HG03342 (cell line): ENCODE results near the gene SLC25A29.
A peak's percentile ranks its signal among the peaks of the same experiment; 100 is the strongest.
"Not testable (repeated sequence)": the region's sequence is repeated elsewhere in the genome, so short reads cannot be mapped to it uniquely, and the experiment has no call there.

Source experiments
- ATAC-seq: cut with Tn5 transposase; IDR thresholded peaks from one replicate; pipeline ENCODE4 v1.9.1; 2021; ENCODE audit warnings: mild to moderate bottlenecking, moderate library complexity; ENCODE audit not compliant: unreplicated experiment

The SLC25A29 gene

DNA sequence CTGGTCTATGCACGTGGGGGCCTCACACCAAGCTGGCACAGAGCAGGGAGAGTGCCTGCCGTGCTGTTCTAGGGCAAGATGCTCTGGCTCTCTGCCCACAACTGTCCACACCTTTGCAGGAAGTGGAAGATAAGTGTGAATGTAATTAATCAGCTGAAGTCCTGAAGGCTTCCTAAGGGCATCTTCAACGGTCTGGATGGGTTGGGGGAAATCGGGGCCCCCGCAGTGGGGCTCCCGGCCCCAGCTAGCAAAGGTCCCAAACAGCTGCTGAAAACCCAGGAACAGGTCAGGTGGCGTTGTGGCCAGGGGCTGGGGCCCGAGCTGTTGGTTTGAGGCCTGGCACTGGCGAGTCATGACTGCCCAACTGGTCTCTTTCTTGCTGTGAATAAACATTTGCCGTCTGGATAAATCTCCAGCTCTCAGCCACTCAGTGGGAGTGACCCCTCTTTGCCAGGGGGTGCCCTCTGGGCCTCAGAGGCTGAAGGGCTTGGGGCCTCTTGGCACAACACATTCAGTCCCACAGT is 6.7 kb upstream of the SLC25A29 start:
- ATAC-seq = no peak

DNA sequence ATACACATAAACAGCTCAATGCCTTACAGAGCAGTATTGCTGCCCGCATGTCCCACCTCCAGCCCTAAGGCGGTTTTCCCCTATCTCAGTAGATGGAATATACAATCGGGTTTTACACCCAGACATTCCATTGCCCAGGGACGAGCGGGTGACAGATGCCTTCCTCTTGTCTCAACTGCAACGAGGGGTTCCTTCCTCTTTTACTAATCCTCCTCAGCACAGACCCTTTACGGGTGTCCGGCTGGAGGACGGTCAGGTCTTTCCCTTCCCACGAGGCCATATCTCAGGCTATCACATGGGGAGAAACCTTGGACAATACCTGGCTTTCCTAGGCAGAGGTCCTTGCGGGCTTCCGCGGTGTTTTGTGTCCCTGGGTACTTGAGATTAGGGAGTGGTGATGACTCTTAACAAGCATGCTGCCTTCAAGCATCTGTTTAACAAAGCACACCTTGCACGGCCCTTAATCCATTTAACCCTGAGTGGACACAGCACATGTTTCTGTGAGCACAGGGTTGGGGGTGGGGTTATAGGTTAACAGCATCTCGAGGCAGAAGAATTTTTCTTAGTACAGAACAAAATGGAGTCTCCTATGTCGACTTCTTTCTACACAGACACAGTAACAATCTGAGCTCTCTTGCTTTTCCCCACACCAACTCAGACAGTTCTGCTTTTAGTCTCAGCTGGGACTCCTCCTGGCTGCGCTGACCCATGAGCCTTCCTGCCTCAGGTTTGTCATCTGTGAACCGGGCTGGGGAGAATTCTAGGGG is 6.0 kb upstream of the SLC25A29 start:
- ATAC-seq = not testable (repeated sequence)

DNA sequence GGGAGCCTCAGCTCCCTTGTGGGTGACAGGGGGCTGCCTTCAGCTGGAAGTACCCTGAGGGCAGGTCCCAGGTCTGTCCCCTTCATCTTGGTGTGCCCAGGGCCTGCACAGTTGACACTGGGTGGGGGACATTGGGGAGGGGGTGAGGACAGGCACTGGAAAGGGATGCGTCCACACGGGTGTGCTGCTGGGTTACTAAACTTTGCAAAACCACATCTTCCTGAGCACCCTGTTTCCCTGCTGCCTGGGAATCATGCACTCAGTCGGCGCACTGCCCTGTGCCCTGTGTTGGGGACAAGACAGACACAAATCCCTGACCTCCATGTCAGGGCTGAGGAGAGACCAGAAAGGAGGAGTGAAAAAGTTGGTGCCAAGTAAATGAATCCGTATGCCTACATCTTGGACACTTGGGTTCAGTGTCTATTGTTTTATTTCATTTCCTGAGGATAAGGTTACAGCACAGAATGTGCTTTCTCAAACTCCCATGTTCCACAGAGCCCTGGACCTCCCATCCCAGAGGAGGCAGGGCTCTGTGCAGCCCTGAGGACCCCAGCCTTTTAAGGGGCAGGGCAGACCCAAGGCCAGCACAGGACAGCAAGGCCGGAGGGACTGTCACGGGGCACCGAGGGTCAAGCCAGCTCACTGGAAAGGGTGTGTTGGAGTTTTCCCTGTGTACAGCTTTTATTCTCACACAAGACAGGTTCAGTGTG is 2.9 kb upstream of the SLC25A29 start:
- ATAC-seq = no peak

DNA sequence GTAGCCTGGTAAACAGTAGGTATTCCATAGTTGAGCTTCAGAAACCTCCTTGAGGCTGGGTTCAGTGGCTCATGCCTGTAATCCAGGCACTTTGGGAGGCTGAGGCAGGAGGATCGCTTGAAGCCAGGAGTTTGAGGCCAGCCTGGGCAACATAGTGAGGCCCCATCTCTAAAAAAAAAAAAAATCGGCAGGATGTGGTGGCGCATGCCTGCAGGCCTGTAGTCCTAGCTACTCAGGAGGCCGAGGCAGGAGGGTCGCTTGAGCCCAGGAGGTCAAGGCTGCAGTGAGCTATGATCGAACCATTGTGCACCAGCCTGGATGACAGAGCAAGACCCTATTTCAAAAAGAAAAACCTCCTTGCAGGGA is 2.2 kb upstream of the SLC25A29 start:
- not testable (repeated sequence) for ATAC-seq

DNA sequence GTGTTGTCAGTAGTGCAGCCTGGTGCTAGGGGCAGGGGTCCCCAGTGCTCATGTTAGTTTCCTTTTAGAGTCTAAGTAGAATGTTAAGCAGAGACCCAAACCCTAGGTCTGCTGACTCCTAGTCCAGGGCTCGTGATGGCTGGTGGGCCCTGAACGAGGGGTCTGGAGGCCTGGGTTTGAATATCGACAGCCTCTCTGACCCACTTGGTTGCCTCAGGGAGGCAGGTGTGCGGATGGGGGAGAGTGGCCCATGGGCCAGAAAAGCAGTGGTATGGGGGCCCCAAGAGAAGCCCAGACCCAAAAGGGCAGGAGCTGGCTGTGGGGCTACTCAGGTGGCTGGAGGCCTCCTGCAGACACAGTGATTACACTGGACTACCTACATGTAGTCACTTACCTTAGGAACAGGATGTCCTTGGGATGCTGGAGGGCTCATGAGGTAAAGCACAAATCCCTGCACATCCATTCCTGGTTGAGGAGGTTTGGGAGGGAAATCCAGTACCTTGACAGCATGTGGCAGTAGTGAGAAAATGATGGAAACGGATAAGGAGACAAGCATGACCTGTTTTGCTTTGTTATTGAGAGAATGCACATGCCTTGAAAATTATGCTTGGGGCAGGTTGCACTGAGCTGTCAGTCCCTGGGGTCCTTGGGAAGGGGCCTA is 1.7 kb upstream of the SLC25A29 start:
- no peak for ATAC-seq

DNA sequence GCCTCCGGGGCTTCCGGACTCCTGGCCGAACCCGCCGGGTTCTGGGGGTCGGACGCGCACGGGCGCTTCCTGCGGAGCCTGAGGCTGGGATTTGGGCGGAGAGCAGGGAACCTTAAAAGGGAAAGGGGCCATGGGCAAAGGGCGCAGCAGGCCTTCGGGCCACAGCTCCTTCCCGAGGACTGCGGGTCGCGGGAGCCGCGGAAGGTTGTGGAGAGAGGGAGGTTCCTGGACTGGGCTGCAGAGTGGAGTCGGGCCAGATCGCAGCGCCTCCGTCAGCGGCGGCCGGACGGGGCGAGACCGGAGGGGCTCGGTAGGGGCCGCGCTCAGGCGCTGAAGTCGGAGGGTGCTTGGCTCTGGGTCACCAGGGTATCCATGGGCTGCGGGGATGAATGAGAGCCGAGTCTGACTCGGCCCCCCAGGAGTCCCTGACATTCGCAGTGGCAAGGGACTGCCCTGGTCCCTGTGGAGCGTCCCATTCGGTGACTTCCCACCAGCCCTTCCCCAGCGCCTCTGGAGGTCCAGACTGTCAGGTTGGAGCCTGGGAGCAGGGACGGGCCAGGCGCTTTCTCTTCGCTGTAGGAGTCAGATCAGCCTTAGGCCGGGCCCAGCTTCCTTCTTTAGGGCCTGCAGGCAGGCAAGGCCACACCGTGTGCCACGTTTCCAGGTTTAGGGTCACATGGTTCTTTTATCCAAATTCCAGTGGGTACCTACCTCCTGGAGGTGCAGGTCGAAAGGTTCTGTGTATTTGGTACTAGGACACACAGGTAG is 938 bp upstream of the SLC25A29 start:
- no peak for ATAC-seq

DNA sequence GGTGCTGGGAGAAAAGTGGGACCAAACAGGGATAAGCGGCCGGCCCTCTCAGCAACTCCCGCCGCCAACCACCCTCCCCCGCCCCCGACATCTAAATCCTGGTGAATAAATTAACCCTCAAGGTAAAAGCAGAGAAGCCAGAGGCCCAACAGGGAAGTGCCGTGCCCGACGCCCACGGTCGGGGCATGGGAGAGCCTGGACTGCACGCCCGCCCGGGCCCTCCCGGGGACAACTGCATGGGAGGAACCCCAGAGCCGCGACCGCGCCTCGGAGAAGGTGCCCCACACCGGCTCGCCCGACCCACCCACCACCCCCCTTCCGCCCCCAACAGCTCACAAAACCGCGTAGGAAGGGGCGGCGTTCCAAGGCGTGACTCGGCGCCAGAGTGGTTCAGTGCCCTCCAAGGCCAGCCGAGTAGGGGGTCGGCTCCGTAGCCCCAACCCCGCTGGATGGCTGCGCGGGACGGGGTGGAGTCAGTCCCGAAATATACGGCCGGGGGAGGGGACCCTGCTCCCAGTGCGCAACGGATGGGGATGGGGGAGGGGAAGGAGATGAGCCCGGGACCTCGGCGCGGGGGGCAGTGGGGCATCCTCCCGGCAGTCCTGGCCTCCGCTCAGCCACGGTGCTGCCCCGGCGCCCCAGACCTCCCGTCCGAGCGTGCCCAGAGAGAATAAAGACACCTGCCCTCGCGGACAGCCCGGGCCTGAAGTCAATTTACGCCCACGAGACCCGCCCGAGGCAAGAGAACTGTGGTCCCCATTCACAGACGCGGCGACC is 732 bp downstream of the SLC25A29 start:
- ATAC-seq = no peak

DNA sequence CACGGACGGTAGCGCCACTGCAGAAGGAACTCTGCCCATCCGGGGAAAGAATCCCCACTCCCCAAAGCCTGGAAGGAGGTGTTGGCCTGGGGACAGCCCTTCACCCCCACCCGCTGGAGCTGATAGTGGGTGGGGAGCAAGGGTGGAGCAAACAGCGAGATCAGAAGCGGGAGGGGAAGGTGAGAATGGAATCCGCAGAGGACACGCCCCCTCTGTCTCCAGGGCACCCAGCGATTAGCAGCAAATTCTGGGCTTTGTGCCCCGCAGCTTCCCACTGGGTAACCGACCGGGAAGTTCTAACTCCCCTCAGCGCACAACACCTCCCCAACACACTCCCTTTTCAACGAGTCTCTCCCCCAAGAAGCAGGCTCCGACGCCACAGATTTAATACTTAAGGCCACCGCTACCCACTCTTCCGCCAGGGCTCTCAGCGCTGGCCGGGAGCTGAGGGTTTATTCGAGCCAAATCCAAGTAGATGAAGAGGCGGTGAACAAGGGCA is 1.4 kb downstream of the SLC25A29 start:
- ATAC-seq = no peak

DNA sequence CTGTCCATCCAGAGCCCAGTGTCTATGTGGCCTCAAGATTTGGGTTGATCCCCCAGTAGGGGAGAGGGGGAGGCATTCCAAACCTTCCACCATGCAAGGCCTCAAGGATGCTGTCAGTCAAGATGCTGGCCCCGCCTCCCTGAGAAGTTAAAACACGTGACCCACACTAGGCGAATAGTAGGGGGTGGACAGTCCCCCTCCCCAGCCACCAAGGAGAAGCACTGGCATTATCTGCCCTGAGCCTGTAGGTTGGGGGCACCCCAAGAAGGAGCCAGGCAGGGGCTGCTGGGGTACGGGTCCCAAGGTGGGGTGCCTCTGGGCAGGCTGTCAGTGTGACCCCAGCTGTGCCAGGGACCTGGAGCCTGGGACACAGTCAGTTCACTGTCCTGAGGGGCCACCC is 2.3 kb downstream of the SLC25A29 start:
- no peak for ATAC-seq

DNA sequence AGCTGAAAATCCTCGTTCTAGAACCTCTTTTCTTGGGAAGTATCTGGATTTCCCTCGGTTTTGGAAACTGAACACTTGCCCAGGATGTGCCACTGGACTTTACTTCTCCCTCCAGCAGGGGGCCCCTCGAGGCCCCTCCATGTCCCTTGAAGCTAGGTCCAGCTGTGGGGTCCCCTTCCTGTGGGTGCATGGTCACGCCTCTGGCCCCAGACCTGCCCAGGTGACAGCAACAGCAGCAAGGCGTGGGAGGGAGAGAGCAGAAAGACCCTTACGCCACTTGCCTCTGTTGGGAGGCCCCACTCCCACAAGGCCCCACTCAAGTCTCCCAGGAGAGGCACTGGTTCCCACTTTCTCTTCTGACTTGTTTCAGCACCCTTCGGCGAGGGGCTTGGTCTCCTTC is 3.1 kb downstream of the SLC25A29 start:
- ATAC-seq = no peak

DNA sequence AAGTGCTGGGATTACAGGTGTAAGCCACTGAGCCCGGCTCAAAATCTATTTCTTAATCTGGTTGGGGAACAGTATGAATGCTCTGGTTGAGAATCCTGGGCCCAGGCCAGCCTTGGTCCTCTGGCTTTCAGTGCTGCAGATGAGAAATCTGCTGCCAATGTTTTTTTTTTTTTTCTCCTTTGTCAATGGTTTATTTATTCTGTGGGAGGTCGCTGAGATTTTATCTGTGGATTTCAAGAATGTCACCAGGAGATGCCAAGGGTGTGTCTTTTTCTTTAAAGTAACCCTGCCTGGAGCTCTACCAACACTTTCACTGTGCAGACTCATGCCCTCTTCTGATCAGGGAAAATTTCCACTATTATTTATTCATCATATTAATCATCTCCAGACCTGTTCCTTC is 3.6 kb downstream of the SLC25A29 start:
- ATAC-seq = no peak

DNA sequence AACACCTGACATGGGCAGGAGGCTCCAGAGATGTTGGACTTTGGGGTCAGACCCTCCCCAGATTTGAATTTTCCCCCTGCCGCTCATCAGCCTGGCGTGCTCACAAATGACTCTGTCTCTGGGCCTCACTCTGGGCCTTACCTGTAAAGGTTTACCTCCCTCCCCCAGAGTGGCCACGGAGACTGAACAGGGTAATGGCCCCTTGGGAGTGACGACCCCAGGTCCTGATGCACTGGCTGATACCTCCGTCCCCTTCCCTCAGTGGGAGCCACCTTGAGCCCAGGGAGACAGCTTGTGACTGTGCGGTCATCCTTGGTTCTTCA is 7.0 kb downstream of the SLC25A29 start:
- ATAC-seq = no peak

DNA sequence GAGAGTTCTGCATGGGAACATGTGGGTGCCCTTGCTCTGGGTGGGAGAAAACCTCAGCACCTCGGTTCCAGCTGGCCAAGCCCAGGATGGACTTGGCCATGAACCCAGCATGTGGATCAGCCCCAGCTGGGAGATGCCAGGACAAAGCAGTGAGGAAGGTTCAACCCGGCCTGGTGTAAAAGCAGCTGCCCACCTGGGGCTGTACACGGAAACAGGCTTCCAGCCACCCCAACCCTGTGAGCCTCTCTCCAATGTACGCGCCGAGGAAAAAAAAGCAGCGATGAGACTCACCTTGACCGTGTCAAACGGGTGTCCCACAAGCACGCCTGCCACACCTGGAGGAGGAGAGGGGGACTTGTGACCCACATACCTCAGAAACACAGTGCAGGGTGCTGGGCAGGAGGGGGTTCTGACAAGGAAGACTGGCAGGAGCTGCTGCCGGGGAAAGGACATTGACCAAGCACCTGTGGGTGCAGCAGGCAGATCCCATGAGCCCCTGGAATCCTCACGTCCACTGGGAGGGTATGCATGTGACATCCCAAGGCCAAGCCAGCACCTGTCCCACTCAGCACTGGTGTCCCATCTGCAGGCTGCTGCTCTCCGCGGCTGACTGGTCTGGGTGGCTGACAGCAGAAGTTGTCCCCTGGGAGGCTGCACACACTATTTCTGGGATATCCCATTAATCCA is 7.5 kb downstream of the SLC25A29 start:
- no peak for ATAC-seq

DNA sequence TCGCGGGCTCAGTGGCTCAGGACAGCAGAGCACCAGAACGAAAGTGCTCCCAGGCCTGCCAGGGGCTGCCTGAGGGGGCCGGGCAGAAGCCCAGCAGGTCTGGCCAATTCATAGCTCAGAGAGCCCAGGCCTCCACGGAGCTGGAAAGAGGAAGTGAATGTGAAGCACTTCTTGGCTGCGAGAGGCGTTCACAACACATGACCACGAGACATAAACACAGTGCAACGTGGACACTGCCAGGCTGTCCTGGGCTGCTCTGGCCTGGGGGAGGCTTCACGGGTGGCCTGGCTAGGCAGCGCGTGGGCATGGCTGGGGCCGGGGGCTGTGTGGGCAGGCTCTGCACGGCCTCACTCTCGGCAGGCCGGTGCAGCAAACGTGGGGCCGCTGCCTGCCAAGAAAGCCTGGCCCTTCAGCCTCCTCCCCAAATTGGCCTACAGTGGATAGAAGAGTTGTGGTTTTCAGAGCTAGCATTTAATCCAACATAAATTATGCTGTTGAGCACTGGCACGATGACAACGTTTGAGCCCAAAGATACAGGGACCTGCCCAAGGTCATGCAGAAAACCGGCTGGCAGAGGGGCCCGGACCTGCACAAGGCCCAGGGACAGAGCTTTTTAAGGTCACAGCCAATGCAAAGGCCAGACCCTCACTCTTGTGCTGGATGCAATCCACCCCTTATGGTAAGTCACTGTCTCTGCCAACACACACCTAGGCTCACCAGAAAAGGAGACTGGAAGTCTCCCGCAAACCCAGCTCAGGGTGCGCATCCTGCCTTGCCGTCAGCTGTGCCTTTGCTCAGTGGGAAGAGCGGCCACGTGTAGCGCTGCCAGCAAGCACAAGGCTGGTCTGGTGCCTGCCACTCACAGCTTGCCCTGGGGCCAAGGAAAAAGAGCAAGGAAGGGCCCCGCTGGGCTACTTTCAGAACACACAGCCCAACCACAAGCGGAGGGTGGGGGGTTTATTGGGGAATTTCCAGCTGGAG is 8.6 kb downstream of the SLC25A29 start:
- peak; percentile 80 for ATAC-seq

DNA sequence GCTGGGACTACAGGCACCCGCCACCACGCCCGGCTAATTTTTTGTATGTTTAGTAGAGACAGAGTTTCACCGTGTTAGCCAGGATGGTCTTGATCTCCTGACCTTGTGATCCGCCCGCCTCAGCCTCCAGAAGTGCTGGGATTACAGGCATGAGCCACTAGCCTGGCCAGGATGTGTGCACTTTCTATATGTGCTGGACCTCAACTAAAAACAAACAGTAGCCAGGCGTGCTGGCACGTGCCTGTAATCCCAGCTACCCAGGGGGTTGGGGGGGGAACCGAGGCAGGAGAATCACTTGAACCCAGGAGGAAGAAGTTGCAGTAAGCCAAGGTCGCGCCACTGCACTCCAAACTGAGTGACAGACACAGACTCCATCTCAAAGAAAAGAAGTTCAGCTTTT is 9.5 kb downstream of the SLC25A29 start:
- not testable (repeated sequence) for ATAC-seq

DNA sequence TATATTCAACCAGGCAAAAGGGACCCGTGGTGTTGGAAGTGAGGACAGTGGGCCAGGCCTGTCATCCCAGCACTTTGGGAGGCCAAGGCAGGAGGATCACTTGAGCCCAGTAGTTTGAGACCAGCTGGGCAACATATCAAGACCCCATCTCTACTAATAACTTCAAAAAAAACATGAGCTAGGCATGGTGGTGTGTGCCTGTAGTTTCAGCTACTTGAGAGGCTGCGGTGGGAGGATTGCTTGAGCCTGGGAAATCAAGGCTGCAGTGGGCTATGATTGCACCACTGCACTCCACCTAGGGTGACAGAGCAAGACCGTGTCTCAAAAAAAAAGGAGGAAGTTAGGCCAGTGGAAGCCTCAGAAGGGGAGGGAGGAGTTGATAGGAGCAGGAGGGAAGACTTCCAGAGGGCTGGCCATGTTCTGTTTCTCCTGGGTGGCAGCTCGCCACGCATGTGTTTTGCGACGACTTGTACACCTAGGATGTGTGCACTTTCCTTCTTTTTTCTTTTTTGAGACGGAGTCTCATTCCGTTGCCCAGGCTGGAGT is 10.1 kb downstream of the SLC25A29 start:
- no peak for ATAC-seq

DNA sequence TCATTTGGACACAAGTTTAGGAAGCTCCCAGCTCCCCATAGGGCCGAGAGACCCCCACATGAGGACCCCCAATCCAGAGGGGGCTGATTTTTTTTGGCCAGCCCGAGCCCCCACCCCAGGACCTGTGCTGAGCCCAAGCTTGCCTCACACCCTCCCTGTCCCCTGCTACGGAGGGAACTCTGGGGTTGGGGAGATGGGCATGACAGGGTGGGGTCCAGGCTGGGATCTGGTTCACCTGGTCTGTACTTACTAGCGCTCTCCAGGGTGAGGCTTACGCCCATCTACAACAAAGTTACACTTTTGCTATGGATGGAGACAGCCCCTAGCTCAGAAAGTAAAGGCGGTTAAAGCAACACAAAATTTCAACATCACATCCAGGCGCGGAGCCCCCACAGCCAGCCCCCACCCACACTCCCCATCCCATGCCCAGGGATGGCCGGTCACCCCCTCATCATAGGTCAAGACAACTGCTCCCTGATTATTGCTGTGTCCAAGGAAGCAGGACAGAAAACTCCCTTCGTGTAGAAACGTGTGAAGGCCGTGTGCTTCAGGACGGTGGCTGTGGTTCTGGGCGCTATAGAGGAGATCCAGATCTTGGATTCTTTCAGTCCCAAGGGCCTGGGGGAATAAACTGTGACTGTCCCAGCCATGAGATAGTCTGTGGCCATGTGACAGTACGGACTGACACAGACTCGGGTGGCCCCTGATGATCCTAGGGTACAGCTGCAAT is 10.7 kb downstream of the SLC25A29 start:
- no peak for ATAC-seq

DNA sequence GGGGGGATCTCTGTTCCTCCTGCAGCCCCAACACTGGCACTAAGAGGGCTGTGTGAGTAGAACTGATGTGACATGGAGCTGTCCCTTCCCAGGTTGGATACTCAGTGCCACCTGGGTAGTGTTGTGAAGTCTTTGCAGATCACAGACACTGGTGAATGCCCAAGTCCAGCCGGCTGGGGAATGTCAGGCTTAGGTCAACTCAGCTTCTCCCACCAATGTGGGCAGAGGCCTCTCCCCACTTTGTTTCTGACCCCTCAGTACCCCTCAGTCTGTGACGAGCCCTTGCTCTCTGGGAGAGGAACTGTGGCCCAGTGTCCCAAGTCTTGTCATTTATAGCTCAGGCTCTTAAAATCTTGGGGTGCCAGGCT is 11.3 kb downstream of the SLC25A29 start:
- no peak for ATAC-seq
